HCT116 (cell line): ENCODE data around the gene EGFL7.

Experiments used
- ATF3 ChIP-seq: IDR thresholded peaks from 2 replicates; pipeline ENCODE4 v1.6.1; 2012
- CTCF ChIP-seq, 3 experiments: fragments of 200-600 bp in 1 of 3; sonication (generic) in 1 of 3; IDR thresholded peaks in 2 of 3; conservative IDR thresholded peaks in 1 of 3; 2 replicates each; pipeline ENCODE4 v1.5.1; 2012 to 2017; ENCODE audit warnings: low read depth in 2 of 3, low read length in 2 of 3, antibody characterized with exemption in 1 of 3, borderline replicate concordance in 1 of 3, control low read depth in 1 of 3, mild to moderate bottlenecking in 1 of 3, mixed read lengths in 1 of 3, mixed run types in 1 of 3, moderate library complexity in 1 of 3; ENCODE audit not compliant: insufficient read depth in 1 of 3
- ELF1 ChIP-seq: IDR thresholded peaks from 2 replicates; pipeline ENCODE4 v1.6.1; 2012; ENCODE audit warnings: low read depth, borderline replicate concordance
- EZH2 ChIP-seq: fragments of 200-600 bp; sonication (generic); IDR thresholded peaks from 2 replicates; pipeline ENCODE4 v1.6.1; 2017; ENCODE audit warnings: antibody characterized with exemption, mixed run types
- EZH2phosphoT487 ChIP-seq: fragments of 200-600 bp; IDR thresholded peaks from 2 replicates; pipeline ENCODE4 v1.6.1; 2018; ENCODE audit warnings: antibody characterized with exemption, borderline replicate concordance
- JUND ChIP-seq: IDR thresholded peaks from 2 replicates; pipeline ENCODE4 v1.6.1; 2012
- MAX ChIP-seq: IDR thresholded peaks from 2 replicates; pipeline ENCODE4 v1.6.1; 2012
- POLR2A ChIP-seq: IDR thresholded peaks from 2 replicates; pipeline ENCODE4 v1.7.0; 2011; ENCODE audit warnings: borderline replicate concordance; ENCODE audit not compliant: insufficient read depth, insufficient read length; ENCODE audit errors: extremely low read depth
- POLR2AphosphoS5 ChIP-seq: IDR thresholded peaks from 2 replicates; pipeline ENCODE4 v1.6.1; 2011; ENCODE audit warnings: mild to moderate bottlenecking, low read depth, low read length, moderate library complexity
- SP1 ChIP-seq: IDR thresholded peaks from 2 replicates; pipeline ENCODE4 v1.6.1; 2012; ENCODE audit warnings: low read depth
- TCF7L2 ChIP-seq: IDR thresholded peaks from 2 replicates; pipeline ENCODE4 v1.7.0; 2011; ENCODE audit warnings: borderline replicate concordance, inconsistent platforms; ENCODE audit not compliant: insufficient read depth, insufficient read length; ENCODE audit errors: extremely low read depth
- YY1 ChIP-seq: IDR thresholded peaks from 2 replicates; pipeline ENCODE4 v1.6.1; 2011; ENCODE audit warnings: low read length, low read depth, moderate library complexity, mild to moderate bottlenecking; ENCODE audit not compliant: insufficient replicate concordance; ENCODE audit errors: extremely low read depth
- ZBTB33 ChIP-seq: IDR thresholded peaks from 2 replicates; pipeline ENCODE4 v1.6.1; 2011; ENCODE audit warnings: mild to moderate bottlenecking, low read length, moderate library complexity; ENCODE audit not compliant: insufficient replicate concordance; ENCODE audit errors: extremely low read depth
- ZNF274 ChIP-seq: fragments of 200-500 bp; sonication (Bioruptor generic); IDR thresholded peaks from 2 replicates; pipeline ENCODE4 v1.6.1; 2014; ENCODE audit warnings: mild to moderate bottlenecking, low read depth, low read length, inconsistent platforms

GRCh38 chr9:136621019-136621733 is 41.5 kb upstream of the EGFL7 start:
- TF ChIP-seq TCF7L2 (no peak), ZBTB33 (no peak), POLR2AphosphoS5 (no peak), CTCF (IDR thresholded peaks at IDR 0.05 in 2 of 3, conservative IDR thresholded peaks at IDR 0.05 in 1 of 3; ENCODE audit: borderline replicate concordance in 1 of 3, insufficient read depth in 1 of 3, low read depth in 2 of 3, low read length in 2 of 3) (no peak), POLR2A (no peak), EZH2 (no peak), ATF3 (no peak), EZH2phosphoT487 (no peak), JUND (no peak), MAX (no peak), ZNF274 (no peak), SP1 (no peak), ELF1 (no peak), YY1 (no peak)
